HG02870 (cell line): ENCODE results near the gene DMD.
"Not testable (repeated sequence)": the region's sequence is repeated elsewhere in the genome, so short reads cannot be mapped to it uniquely, and the experiment has no call there.

ENCODE experiments used
- ATAC-seq: cut with Tn5 transposase; IDR thresholded peaks from one replicate; pipeline ENCODE4 v1.9.1; 2021; ENCODE audit warnings: mild to moderate bottlenecking, moderate library complexity; ENCODE audit not compliant: unreplicated experiment

The DMD gene

DNA sequence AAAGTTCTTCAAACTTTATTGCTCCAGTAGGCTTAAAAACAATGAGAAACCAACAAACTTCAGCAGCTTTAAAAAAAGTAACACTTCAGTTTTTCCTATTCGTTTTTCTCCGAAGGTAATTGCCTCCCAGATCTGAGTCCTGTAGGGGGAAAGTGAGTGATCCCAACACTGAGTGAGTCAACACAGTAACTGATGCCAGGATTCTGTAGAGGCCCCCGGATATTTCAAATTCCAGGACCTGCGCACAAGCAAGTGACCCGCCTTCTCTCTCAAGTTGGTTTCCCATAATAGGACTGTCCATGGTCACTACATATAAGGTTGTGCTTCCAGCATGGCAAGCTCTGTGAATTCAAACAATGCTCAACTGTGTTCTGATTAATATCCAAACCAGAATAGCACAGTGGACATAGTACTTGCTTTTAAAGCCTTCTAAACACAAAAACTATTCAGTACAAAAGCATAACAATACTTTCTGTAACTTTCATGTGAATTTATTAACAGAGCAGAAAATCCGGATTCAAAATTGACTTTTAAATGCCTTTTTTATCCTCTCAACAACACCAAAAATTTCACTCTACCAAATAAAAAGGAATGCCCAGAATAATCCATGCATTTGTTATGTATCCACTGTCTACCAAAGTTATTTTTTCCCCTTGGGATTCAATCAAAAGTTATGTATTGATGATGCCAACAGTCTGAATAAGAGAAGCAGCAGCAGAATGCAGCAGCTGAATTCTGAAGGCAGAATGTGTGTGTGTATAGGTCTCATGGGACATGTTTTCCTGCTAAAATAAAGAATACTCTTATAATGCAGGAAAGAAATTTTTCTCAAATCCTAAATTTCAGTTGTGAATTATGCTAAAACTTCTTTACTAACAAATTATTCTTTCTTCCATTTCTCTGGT, at the start of gene DMD:
Gene DMD, minus strand, starts transcription at position 194 of the 905 bp plus-strand sequence. CDS start 237 bp downstream, outside the sequence.
- ATAC-seq: no peak

DNA sequence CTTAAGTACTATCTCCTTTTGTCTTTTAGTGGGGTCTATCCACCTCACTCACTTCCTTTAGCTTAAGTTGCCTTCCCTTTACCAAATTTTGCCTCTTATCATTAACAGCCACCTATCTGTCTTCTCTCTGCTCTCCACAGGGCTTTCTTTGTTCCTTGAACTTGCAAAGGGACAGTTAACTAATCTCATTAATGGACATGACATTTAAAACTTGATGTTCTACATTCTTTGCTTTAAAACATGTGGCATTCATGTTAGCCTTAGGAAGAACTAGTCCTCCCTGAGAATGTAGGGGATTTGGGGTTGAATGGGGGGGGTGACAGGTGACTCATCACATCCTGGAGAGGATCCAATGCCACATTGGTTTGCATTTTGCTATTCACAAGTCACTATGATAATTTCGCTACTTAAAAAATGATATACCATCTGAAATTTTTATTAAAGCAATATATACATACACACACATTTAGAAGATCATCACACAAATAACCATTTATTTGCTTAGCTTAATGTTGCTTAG, 41.0 kb upstream of the DMD start:
- ATAC-seq: no peak

DNA sequence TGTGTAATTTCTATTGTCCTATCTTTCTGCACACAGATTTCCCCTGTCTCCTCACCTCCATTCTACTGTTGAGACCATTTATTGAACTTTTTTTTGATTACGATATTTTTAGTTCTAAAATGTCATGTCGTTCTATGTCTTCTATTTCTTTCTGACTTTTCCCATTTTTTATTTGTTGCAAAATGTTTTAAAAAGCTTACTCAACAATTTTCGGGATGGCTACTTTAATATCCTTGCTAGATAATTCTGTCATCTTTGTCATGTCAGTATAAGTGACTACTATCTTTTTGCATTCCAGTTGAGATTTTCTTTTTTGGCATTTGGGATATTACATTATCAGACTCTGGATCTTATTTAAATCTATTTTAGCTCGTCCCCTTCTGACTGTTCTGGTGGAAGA, 7.5 kb upstream of the DMD start:
- ATAC-seq: no peak

DNA sequence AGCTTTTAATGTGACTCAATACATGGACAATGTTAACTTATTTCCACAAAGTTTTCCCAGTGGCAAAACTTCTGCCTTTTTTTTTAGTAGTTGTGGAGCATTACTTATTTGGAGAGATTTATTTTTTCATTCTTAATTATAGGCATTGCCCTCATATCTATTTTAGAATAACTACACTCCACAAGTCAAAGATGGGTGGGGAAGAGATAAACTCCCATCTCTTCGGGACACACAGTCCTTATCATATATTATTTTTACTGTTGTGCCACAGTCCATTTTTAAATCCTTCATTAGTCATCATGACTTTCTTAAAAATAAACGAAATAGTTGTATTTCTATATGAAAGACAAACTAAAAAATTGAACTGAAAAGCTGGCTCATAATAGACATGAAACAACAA, 1.2 kb downstream of the DMD start:
- no peak for ATAC-seq

DNA sequence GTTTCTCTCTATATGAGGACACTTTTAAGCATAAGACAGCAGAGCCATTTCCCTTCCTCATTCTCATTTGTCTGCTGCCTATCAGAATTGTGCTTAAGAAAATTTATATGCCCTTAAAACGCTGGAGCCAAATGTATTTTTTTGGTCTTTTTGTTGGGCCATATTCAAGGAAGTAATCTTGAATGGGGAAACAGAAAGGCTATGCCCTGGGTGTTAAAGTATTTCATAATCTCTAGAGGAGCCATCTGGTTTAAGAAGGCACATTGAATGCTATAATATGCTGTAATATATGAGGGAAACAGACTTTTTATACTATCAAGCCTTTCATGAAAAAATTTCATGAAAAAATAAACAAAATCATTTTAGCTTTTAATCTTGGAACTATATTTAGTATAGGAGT, 4.3 kb downstream of the DMD start:
- no peak for ATAC-seq

DNA sequence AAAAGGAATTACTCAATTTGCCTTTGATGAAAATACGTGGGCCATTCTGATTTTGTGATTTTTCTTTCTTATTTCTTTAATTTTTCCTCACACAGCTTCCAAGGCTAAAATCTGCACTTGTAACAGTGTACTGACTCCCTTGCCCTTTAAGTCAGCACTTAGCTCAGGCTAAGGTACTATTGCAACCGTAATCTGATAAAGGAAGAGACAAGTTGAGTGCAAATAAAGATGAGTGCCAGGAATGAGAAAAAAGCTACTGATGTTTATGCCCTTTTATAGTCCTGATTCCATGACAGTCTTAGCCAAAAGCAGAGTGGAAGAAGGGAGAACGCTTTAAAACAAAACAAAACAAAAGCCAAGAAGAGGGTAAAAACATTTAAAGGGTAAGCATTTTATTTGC, 6.0 kb downstream of the DMD start:
- ATAC-seq: no peak

DNA sequence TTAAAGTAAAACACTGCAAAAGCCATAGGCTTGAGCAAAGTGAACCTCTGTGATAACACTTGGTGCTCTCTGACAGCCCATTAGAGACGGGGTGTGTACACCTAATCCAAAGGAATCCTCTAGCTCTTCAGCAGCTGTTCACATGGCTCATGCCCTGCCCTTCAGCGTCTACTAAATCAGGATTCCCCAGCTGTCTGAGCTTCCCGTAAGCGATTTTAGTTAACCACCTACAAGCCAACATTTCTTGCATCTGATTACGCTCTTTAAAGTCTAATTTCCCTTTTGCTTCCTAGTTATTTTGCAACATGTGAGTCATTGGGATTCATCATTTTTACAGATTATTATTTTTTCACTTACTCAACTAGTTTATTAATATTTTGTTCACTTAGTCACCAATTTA, 6.5 kb downstream of the DMD start:
- no peak for ATAC-seq

DNA sequence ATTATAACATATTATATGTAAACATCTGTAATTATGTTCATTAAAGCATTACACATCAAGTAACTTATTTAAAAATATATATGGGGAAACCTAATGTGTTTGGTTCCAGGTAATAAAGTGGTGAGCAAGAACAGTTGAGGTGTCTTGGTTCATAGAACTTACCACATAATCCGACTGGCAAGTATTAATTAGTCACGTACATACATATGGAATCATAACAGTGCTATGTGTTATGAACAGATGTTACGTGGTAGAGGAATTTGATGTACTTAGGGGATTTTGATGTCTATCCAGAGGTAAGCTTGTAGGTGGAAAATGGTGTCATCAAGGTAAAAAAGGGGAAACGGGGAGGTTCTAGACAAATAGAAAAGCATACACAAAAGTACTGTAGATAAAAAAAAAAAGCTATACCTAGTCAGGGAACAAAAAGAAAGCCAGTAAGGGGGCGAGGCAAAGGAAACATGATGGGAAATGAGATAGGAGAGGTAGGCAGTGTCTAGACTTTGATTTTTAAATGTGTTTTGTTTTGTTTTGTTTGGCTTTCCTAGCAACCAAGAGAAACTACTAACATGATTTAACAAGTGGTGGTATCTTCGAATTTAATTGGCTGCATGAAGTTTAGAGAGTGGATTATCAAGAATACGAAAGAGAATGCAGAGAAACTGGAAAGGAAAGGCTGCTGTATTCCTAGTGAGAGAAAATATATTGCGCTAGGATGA, 12.6 kb downstream of the DMD start:
- ATAC-seq: no peak

DNA sequence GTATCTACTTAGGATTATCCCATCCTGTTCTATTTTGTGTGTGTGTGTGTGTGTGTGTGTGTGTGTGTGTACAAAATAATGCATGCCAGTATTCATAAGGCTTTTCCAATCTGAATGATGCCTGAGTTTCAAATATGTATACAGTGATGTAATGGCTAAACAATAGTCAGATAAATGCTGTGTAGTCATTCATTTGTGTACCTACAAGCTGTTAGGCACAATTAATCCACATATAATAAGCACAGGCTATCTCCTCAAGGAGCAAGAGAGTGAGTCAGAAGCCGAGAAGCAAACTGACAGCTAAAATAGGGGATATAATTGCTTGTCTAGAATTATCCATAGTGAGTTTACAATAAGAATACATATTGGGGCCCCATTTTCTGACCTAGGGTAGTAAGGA, 15.7 kb downstream of the DMD start:
- no peak for ATAC-seq

DNA sequence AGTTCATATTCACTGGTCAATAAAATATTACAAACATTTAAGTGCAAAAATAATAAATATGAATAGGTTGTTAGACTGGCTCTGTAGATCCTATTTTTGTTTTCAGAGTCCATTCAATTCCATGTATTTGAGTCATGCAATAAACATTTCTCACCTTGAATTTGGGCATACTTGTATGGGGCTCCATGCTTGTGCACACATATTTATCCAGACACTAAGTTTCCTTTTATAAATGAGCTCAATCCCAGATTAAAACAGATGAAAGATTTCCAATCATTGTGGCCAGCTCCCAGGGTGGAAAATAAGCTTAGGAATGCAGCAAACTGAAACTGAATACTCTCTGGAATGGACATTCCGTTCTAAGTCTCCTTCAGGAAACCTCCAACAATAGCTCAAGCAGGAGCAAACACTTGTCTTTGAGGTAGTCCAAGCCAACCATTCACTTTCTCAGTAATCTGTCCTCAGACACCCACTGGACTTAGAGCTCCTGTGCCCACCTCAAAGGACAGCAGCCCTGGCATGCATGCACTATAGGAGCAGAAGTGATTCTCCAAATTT, 16.4 kb downstream of the DMD start:
- ATAC-seq: no peak

DNA sequence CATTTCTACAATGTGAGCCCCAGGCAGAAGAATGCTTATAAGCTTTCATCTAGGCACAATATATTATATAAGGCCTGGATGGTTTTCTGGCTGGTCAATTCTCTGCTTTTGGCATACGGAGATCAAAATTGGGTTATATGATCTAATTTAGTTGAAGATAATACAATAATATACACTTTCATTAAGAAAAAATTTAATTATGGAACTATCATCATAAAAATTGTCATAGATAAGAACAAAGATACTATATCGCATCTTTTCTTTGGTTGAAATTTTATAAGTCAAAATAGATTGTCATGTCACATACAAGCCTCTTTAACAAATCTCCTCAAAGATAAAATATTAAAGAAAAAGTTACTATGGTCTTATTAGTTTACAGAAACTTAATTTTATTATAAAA, 17.1 kb downstream of the DMD start:
- no peak for ATAC-seq

DNA sequence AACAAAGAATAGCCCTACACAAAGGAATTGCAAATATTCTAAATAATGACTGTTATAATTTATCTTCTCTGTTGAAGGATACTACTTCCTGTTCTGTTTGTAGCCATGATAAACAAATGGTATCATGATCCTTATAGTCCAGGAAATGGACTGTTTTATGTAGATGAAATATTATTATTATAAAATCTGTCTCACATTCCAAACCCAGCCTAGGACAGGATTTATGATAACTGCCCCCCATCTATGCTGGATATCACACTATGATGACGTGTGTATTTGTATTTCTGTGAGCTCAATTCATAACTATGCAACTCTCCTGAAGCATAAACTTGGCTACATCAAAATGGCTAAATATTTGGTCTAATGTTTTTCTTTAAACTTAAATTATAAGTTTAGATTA, 21.3 kb downstream of the DMD start:
- no peak for ATAC-seq

DNA sequence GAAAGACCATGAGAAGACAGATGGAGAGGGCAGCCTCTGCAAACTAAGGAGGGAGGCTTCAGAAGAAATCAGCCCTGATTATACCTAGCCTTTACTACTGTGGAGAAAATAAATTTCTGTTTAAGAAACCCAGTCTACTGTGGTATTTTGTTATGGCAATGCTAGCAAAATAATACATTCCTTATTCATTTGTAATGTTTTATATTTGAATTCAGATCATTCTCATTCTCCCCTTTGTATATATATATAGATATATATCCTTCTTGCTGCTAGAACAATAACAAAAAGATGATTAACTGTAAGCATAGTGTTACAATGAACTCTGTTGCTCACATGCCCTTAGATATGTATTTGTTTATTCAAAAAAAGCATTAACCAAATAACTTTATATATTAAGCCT, 22.5 kb downstream of the DMD start:
- ATAC-seq: no peak

DNA sequence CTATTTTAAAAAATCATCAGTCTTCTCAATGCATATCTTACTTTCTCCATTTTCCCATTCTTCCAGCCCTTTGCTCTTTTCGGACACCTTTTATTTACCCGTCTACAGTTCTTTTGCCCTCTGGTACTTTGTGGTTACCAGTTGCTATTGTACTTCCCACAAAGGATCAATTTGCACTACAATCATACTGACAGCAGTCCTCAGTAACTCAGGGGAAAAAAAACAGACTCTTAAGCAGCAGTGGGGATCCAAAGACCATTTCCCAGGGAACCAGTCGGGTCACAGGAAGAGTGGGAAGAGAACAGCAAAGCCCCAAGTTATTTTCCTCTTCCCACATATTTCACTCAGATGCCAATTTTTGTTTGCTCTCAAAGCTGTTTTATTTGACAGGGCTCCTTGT, 23.1 kb downstream of the DMD start:
- ATAC-seq: no peak

DNA sequence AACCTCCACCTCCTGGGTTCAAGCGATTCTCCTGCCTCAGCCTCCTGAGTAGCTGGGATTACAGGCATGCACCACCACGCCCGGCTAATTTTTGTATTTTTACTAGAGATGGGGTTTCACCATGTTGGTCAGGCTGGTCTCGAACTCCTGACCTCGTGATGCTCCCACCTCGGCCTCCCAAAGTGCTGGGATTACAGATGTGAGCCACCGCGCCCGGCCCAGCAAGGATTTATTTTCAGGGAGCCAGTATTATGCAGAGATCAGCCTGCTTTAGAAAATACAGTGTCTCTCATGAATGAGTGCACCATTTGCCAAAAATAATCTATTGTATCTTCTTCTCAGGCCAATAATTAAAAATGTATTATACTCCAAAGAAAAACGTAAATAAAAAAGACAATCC, 26.5 kb downstream of the DMD start:
- ATAC-seq: not testable (repeated sequence)

DNA sequence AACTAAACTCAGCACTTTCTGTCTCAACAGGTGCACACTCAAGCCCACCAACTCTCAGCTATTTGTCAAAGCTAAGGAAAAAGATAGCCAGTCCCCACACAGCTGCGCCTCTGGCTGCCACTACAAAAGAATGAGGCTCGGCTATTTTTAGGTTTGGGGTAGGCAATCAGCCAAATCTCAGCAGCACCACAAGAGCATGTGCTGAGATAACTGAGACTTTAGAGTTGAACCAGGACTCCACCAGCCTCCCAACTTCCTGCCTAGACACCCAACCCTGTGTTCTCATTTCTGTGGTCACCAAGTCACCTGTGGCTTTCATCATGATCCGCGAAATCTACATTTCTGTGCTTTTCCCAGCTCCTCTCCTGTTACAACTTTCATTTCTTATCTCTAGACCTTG, 28.0 kb downstream of the DMD start:
- ATAC-seq: no peak

DNA sequence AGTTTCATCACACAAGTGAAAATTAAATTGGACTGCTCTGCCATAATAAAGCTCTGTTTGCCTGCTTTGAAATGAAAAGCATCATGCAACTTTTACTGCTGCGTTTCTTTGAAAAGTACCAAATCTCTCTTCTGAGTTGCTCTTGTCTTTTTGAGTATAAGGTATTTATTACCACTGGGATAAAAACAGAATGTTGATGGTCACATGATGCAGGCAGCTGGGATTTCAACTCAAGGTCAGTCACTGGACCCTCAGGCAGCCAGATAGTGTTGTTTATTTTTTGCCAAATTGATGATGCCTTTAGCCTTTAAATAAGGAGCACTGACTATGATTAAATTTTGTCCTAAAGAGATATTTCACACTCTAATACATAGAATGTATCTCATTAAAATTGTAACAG, 32.7 kb downstream of the DMD start:
- ATAC-seq: no peak

DNA sequence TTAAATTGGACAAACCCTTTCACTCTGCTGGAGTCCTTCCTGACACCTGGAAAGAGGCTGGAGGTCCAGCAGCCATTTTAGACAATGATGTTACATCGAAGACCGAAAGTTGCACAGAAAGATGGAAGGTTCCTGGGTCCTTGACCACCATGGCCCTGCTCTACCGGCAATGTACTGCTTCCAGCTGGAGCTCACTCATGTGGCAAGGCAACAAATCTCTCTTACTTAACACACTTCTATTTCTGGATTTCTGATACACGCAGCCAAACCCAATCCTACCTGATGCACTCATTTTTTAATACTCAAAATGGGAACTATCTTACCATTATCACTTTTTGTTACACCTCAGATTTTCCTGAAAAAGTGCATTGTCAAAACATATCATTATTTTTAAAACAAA, 33.1 kb downstream of the DMD start:
- no peak for ATAC-seq

DNA sequence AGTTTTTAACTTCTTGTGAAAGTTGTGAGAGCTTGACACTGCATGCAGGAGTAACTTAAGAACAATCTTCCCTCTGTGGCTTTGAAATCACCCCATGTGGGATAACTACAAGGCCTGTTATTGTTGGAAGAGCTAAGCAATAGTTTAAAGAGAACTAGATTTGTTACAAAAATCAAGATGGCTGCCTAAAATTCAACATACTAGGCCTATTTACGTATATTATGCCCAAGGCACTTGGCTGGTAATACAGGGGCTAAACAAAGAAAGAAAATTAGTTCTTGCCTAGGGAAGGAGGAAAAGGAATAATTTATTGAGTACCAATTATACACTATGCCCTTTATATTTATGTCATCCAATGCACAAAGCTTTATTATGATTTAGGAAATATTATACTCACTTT, 36.1 kb downstream of the DMD start:
- ATAC-seq: no peak

DNA sequence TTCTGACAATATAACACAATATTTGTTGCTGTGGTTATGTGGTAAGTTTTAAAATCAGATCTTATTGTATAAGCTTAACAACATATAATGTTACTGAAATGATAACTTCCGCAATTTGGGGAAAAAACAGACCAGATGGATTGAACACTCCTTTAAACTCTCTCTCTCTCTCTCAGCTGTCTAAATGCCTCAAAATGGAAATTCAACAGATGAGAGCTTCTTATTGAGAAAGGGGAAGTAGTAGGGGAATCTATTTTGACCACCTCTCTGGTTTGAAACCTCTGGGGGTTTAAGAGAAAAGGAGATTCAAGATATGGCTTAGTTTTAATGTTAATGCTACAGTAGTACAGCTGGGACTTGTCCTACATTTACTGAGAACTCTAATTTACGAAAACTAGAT, 40.3 kb downstream of the DMD start:
- no peak for ATAC-seq

DNA sequence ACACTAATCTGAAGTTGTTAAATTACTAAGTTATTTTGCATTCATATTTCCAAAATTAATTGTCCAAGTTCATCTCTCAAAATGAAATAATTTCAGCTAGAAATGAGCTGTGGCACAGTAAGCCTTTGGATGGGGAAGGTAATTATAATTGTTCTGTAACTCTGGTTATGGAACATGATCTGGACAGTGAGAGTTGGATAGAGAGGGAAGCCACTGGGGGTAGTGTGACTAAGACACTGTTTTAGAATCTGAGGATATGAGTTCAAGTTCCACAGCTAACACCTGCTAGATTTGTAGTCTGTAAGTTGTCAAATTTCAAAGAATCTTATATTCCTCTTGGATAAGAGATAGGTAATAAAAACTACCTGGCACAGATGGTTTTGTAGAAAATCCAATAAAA, 49.5 kb downstream of the DMD start:
- no peak for ATAC-seq

DNA sequence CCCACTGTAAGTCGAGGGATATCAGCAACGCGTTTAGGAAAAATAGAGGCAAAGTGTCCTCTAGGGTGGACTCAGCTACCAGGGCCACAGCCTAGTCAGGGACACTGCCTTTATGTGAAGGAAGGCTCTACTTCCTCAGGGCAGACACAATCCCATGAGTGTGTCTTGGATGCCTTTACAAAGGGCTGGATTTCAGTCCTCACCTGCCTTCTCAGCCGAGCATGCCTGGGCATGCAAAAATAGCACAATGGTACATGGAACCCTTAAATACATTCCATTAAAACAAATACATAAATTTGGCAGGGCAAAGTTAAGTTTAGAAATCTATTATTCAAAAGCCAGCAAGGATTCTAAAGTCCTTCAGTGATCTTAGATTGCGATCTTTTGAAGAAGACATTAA, 51.1 kb downstream of the DMD start:
- no peak for ATAC-seq
